Fibroblast of skin of left quadriceps (primary cell): ENCODE measurements around the gene HAUS5.
A peak's percentile ranks its signal among the peaks of the same experiment; 100 is the strongest.

Source experiments
- DNase-seq, 2 experiments: peaks; one replicate each; pipeline ENCODE4 v3.0.0-alpha.2; 2013; ENCODE audit warnings: low read depth in 2 of 2

Gene HAUS5

DNA sequence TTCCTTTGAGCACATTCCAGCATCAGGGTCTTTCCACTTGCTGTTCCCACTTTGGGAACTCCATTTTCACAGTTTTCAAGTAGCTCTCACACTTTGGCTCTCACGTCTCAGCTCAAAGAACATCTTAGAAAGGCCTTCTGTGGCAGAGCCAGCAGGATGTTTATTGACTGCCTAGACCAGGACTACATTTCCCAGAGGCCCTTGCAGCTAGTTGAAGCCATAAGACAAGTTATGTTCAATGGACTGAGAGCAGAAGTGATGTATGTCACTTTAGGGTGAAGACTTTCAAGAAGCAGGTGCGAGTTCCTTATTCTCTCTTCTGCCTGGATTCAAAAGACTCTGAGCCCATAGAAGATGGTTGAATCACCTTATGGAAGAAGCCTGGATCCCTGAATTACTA lies 4.3 kb upstream of the HAUS5 start:
- DNase-seq: no peak

DNA sequence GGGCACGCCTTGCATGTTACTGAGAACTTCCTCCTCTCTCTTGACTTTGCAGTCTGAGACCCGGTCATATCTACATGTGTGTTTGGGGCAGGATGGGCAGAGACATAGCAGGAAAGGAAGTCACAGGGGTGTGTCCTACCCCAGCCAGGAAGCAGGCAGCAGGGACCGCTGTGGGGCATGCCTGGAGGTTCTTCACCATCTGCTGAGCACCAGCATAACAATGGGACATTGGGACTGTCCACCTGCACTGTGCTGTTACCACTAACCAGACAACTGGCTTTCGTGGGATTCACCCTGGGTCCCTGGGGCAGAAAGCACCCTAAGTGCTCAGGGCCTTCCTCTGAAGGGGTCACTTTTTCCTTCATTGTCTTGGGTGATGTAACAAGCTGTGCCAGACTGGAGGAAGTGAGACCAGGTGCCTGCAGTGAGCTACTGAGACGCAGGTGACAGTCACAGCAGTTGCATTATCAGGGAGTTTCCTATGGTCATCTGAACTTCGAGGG lies 2.6 kb upstream of the HAUS5 start:
- DNase-seq: no peak

DNA sequence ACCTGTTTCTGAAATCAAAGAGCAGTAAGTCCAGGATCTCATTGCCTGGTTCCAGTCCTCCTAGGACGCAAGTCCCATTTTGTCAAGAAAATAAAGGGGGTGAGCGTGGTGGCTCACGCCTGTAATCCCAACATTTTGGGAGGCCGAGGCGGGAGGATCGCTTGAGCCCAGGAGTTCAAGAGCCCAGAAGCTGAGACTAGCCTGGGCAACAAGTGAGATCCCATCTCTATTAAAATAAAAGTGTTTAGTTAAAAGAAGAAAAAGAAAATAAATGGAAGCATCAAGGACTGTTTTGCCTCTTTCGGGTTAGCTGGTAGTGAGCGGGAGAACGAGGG lies 344 bp upstream of the HAUS5 start:
- no peak for DNase-seq

DNA sequence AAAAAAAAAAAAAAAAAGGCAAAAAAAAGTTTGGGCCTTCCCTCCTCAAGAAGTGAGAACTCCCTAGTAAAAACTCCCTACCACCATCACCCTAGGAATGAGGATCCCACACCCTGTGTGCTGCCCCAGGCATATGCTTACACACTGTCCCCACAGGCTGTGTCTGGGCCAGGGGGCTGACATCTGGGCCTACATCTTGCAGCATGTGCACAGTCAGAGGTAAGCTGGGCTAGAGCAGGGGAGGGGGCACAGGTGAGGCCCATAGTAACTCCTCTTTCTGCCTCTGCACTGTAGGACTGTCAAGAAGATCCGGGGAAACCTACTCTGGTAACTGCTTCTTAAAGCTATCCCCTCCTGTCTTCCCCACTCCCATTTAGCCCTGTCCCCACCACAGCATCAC lies 1.0 kb downstream of the HAUS5 start:
- no peak for DNase-seq

DNA sequence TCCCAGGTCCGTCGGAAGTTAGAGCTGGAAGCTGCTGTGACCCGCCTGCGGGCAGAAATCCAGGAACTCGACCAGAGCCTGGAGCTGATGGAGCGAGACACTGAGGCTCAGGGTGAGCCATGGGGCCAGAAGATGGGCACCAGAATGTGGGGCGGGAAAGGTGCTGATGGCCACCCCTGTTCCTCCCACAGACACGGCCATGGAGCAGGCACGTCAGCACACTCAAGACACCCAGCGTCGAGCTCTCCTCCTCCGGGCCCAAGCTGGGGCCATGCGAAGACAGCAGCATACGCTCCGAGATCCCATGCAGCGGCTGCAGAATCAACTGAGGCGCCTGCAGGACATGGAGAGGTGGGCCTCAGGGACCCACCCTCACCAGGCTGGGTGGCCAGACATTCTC lies 2.5 kb downstream of the HAUS5 start:
- no peak for DNase-seq

DNA sequence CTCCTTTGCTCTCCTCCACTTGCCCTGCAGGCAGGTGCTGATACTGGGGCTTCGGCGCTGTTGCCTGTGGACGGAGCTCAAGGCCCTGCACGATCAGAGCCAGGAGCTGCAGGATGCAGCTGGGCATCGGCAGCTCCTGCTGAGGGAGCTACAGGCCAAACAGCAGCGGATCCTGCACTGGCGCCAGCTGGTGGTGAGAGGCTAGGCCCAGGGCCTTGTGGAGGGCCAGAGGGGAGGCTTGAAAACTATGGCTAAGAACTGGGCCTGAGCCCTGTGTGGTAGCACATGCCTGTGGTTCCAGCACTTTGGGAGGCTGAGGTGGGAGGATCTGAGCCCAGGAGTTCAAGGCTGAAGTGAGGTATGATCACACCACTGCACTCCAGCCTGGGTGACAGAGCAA lies 6.3 kb downstream of the HAUS5 start:
- DNase-seq: no peak

DNA sequence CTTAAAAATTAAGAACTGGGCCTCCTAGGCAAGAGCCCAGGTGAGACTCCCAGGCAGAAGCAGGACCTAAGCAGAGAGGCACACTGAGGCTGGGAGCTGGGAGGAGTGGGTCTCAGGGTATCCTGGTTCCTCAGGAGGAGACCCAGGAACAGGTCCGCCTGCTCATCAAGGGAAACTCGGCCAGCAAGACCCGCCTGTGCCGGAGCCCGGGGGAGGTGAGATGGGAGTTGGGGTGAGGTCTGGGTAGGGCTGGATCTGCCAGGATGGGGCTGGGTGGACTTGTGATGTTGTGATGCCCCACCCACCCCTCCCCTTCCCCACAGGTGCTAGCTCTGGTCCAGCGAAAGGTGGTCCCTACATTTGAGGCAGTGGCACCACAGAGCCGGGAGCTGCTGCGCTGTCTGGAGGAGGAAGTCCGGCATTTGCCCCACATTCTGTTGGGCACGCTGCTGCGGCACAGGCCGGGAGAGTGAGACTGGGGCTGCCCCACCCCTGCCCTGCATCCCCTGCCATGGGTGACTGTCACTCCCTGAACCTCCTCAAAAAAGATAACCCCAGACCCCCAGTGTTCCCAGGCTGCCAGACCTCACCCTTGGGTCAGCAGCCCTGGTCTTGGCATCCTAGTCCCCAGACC lies 6.9 kb downstream of the HAUS5 start:
- DNase-seq: no peak

DNA sequence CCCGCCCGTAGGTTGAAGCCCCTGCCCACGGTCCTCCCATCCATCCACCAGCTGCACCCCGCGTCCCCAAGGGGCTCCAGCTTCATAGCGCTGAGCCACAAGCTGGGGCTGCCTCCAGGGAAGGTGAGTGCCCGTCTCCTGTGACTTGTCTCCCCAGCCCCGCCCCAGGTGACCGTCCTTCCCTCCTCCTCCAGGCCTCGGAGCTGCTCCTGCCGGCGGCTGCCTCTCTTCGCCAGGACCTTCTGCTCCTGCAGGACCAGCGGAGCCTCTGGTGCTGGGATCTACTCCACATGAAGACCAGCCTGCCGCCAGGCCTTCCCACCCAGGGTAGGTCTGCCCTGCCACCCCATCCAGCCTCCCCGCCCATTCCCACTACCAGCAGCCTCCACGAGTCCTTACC lies 7.5 kb downstream of the HAUS5 start:
- DNase-seq: no peak

DNA sequence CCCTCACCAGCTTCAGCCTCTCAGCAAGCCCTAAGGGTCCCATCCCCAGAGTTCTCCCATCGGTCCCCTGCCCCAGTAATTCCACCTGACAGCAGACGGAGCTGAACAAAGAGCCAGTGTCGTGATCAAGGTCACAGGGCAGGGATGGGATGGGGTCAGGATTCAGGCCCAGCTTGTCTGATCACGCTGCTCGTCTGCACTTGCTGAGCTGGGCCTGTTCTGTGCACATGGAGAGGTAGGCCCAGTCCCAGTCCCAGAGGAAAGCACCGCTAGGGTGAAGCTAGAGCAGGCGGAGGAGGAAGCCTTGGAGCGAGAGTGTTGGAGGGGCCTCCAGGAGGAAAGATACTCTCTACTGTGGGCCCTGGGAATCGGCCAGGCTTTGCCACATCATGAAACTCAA lies 9.2 kb downstream of the HAUS5 start:
- no peak for DNase-seq

DNA sequence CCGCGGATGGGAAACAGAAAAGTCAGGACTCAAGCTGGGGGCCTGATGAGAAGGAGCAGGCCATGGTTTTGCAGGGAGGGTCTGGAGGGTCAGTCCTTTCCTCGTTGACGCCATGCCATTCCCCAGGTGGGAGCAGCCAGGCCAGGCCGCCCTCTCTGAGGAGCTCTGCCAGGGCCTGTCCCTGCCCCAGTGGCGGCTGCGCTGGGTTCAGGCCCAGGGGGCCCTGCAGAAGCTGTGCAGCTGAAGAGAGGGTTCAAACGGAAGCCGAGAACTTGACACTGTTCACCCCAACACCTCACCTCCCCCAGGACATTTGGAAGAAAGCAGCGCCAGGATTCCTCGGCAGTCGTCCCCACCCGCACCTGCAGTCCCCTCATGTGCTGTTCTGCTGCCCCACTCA lies 10.2 kb downstream of the HAUS5 start:
- DNase-seq: no peak

DNA sequence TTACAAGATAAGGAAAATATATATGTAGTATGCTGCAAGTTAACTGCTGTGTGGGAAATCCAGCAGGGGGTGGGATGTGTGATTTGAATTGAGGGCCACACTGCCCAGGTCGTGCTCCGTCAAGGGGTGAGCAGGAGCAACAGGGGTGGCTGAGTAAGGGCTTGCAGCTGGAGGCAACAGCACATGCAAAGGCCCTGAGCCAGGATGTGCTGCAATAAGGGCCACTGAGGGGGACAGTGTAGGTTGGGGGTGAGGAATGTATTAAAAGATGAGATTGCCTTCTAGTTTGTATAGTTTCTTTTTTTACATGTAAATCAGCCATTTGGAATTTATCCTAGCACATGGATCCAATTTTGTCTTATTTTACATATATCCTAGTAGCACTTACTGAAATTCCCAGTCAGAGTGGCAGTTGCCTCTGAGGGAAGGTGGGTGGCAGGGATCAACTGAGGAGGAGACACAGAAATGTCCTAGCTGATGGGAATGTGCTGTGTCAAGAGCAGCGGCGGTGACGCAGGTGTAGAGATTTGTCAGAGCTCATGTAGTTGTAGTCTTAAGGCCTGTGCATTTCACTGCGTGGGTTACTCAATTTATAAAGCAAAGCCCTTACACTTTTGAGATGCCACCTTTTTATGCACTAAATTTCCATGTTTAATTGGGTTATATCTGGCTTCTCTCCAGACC lies 10.9 kb downstream of the HAUS5 start:
- DNase-seq: no peak

DNA sequence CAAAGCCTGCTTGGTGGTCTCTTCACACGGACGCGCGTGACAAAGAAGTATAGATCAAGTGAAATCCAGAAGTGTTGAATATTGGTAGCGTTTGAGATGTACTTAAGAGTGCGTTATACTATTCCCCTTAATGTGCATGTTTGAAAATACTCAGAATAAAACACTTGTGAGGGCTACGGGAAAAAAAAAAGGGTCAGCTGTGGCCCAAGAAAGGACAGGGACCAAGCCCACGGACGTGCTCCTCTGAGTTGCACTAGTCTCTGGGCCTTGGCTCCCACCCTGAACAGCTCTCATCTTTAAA lies 15.7 kb downstream of the HAUS5 start:
- DNase-seq: no peak

DNA sequence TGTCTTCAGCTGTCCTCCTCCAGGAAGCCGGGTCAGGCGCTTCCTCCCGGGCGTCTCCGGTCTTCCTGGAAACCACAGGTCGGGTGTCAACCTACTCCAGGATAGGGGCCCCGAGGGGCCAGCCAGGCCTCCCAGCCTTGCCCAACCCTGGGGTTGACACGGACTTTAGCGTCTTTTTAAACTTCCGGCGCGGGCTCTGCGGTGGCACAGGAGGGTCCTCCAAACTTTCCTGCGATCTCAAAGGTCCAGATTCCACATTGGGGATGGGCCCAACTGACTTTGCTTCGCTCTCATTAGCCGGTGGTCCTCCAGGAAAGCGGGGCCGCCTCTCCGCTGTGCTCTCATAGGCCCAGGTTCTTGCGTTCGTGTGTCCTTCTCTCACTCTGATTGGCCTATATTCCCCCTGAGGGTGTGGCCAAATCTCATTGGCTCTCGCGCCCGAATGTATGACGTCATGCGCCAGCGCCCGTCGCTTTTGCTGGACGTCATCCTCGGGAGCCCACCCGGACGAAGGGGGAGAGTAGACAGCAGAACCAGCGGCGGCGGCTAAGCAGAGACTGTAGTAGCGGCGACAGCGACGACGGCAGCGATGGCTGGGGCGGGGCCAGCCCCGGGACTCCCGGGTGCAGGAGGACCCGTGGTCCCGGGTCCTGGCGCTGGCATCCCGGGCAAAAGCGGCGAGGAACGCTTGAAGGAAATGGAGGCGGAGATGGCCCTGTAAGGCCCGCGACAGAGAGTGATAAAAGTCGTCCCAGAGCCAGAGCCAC lies 16.2 kb downstream of the HAUS5 start, which contains the start of gene RBM42:
RBM42 (plus strand) TSS at position 472 of the 767 bp plus-strand sequence; CDS start at position 590, 118 bp downstream.
- peak; percentile 99 for DNase-seq

DNA sequence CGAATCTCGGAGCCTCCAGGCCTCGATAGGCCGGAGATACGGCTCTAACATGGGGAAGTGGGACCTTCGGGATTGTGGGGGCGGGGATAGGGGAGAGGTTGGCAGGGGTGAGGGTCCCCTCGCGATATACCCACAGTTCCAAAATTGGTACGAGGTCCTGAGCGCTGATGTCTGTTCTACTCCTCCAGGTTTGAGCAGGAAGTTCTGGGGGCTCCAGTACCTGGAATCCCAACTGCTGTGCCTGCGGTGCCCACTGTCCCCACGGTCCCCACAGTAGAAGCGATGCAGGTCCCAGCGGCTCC lies 16.7 kb downstream of the HAUS5 start:
- no peak for DNase-seq

DNA sequence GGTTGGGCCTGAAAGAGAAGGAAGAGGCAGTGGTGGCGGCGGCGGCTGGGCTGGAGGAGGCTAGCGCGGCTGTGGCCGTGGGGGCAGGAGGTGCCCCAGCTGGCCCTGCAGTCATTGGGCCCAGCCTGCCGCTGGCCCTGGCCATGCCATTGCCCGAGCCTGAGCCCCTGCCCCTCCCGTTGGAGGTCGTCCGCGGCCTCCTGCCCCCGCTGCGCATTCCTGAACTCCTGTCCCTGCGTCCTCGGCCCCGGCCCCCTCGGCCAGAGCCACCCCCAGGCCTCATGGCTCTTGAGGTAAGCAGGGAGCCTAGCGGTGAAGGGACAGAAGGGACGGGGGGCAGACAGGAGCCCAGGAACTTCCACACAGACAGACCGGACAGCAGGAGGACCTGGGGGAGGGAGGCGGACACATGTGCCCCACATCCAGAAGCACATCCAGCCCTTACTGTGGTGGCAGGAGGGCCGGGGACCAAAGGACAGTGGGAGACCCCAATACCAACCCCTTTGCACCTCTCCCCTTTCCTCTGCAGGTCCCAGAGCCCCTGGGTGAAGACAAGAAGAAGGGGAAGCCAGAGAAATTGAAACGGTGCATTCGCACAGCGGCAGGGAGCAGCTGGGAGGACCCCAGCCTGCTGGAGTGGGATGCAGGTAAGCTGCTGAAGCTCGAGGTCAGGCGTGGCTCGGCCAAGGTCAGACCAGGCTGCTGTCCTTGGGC lies 21.3 kb downstream of the HAUS5 start:
- no peak for DNase-seq

DNA sequence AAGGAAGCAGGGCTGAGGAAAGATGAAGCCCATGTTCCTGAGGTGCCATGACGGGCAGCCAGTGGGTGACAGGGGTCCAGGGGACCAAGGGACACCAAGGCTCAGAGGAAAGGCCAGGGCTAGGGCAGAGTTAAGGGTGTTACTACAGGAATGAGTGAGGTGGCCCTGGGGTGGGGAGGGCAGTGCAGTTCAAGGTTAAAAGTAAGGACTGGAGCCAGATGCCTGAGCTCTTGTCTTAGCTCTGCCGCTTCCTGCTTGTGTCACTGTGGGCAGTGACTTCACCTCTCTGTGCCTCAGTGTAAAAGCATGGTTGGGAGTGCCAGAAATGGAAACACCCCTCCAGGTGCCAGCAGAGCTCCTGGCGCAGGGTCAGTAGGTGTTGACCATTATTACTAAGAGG lies 24.1 kb downstream of the HAUS5 start:
- no peak for DNase-seq

DNA sequence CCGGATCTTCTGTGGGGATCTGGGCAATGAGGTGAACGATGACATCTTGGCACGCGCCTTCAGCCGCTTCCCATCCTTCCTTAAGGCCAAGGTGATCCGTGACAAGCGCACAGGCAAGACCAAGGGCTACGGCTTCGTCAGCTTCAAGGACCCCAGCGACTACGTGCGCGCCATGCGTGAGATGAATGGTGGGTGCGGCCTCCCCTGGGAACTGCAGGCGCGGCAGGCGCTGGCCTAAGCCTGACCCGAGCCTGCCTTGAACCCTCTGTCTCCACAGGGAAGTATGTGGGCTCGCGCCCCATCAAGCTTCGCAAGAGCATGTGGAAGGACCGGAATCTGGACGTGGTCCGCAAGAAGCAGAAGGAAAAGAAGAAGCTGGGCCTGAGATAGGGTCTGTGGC lies 24.6 kb downstream of the HAUS5 start:
- DNase-seq: no peak

DNA sequence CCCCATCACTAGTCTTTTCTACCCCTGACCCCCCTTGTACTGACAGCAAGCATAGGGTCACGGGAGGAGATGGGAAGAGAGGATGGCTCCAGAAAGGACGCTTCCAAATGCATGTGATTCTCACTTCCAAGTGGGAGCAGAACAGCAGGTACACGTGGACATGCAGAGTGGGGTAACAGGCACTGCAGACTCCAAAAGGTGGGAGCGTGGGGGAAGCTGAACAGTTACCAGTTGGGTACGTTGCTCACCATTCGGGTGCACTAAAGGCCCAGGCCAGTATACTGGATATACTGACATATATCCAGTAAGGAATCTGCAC lies 26.7 kb downstream of the HAUS5 start:
- no peak for DNase-seq

DNA sequence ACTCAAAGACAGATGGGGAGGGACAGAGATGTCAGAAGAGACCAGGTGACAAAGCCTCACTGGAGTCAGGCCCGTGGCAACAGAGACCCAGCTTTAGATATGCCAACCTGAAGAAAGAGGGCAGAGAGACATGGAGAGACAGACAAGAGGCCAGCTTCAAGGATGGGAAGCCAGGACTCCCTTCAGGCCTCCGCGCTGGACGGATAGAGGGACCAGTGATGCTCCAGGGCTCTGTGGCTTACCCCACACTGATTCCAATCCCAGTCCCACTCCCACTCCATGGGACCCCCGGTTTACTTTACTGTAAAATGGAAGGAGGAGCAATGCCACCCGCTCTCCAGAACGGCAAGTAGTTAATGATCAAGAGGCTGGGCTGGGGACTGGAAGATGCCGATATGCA lies 27.3 kb downstream of the HAUS5 start:
- DNase-seq: no peak

DNA sequence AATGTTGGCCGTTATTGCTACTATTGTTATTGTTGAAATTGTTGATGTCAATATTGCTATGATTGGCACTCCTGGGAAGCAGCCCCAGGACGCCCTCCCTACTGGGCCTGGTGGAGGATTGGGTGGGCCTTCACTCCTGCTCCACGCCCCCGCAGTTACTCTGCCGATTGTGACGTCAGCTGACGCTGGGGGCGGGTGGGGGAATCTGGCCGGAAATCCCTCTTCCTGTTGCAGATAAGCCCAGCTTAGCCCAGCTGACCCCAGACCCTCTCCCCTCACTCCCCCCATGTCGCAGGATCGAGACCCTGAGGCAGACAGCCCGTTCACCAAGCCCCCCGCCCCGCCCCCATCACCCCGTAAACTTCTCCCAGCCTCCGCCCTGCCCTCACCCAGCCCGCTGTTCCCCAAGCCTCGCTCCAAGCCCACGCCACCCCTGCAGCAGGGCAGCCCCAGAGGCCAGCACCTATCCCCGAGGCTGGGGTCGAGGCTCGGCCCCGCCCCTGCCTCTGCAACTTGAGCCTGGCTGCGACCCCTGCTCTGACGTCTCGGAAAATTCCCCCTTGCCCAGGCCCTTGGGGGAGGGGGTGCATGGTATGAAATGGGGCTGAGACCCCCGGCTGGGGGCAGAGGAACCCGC lies 29.1 kb downstream of the HAUS5 start, which contains the start of gene ETV2:
ETV2 (plus strand) TSS at position 231 of the 637 bp plus-strand sequence. CDS start 716 bp downstream, outside the sequence.
- DNase-seq: peak in 1 of 2 experiments; percentile 6

DNA sequence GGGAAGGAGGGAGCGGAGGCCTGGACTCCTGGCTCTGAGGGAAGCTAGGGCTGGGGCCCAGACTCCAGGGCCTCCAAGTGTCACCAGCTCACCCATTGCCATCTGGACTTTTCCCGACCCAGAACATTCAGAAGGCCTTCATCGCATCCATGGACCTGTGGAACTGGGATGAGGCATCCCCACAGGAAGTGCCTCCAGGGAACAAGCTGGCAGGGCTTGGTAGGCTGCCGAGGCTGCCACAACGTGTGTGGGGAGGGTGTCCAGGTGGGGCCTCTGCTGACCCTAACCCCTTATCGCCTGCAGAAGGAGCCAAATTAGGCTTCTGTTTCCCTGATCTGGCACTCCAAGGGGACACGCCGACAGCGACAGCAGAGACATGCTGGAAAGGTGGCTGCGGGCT lies 29.8 kb downstream of the HAUS5 start:
- DNase-seq: no peak

DNA sequence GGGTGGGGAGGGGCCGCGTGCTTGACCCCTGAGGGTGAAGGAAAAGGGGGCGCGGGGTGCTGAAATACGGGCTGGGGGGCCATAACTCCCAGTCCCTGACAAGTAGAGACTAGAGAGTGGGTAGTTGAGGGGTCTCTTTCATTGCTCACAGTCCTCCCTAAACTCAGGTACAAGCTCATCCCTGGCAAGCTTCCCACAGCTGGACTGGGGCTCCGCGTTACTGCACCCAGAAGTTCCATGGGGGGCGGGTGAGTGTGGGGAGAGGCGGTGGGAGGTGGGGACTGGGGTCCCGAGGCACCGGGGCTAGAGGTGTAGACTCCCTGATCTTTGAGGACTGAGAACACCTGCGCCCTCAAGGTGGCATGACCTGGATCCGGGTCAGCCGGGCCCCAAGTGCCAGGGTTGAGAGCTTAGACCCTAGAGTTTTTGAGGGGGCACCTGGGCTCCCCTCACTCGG lies 30.3 kb downstream of the HAUS5 start:
- DNase-seq: no peak
